HEK293T (cell line): Measurements from ENCODE around the gene OPA3.
"Not testable (repeated sequence)": the region's sequence is repeated elsewhere in the genome, so short reads cannot be mapped to it uniquely, and the experiment has no call there.

Experiments used
- ELF4 ChIP-seq: fragments of 450-650 bp; IDR thresholded peaks from 2 replicates; pipeline ENCODE4 v1.6.1; 2017; ENCODE audit warnings: antibody characterized with exemption
- FOXK2 ChIP-seq: fragments of 450-650 bp; IDR thresholded peaks from 2 replicates; pipeline ENCODE4 v1.6.1; 2016; ENCODE audit warnings: mild to moderate bottlenecking
- HDGF ChIP-seq: fragments of 450-650 bp; IDR thresholded peaks from 2 replicates; pipeline ENCODE4 v1.6.1; 2017; ENCODE audit warnings: antibody characterized with exemption, borderline replicate concordance
- NFRKB ChIP-seq: fragments of 450-650 bp; IDR thresholded peaks from 2 replicates; pipeline ENCODE4 v1.6.1; 2016; ENCODE audit warnings: mild to moderate bottlenecking, moderate library complexity
- SUZ12 ChIP-seq: fragments of 450-650 bp; IDR thresholded peaks from 2 replicates; pipeline ENCODE4 v1.6.1; 2016; ENCODE audit warnings: mild to moderate bottlenecking

DNA sequence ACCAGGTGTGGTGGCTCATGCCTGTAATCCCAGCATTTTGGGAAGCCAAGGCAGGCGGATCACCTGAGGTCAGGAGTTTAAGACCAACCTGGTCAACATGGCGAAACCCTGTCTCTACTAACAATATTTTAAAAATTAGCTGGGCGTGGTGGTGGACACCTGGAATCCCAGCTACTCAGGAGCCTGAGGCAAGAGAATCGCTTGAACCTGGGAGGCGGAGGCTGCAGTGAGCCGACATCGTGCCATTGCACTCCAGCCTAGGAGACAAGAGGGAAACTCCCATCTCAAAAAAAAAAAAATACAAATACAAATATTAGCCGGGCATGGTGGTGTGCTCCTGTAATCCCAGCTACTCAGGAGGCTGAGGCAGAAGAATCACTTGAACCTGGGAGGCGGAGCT is 30.5 kb upstream of the OPA3 start:
- not testable (repeated sequence) for TF ChIP-seq SUZ12, FOXK2, ELF4, NFRKB, HDGF
